Measurements from ENCODE around the gene DUSP23.

Gene DUSP23

DNA sequence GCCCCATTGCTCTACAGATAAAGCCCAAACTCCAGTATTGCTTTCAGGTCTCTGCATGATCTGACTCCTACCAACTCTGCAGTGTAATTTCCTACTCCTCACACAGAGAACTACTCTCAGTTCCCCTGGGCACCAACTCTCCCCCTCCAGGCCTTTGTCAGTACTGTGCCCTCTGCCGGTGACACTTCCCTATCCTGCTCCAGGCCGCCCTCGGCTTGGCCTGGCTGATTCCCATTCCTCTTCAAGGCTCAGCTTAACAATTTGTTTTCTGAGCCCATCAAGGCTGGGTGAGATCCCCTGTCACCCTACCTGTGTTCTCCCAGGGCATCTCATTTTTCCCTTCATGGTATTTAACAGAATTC, 48.5 kb downstream of the DUSP23 start:
- DNase-seq, result peak; percentile 40

DNA sequence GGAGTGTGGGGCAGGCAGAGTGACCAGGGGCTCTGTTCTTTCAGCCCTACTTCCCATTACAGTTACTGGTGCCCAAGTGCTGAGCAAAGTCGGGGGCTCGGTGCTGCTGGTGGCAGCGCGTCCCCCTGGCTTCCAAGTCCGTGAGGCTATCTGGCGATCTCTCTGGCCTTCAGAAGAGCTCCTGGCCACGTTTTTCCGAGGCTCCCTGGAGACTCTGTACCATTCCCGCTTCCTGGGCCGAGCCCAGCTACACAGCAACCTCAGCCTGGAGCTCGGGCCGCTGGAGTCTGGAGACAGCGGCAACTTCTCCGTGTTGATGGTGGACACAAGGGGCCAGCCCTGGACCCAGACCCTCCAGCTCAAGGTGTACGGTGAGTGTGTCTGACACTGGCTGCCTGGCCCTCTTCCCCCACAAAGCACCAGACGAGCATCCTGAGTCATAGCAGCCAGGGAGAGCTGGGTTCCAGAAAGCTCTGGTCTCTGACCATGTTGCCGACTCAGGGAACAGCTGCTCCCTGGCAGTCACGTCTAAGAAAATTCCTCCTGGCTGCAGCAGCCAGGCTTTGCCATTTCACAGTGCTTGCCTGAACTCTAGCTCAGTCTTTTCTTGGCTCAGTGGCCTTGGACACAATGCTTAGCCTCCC, 49.2 kb downstream of the DUSP23 start:
- DNase-seq, result no peak

DNA sequence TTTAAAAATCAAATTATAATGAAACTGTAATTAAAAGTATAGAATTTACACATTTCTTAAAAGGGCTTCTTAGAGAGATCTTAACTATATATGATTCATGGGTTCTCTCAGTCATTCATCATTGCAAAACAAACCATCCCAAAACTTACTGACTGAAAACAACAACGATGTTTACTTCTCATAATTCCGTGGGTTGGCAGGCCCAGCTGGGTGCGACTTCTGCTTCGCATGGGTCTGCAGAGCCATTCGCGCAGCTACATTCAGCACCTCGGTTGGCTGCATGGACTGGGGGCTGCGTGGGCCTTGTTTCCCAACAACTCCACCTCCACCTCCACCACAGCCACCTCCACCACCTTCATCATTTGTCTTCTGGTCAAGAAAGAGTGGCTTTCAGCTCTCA, 50.0 kb downstream of the DUSP23 start:
- DNase-seq, result no peak

DNA sequence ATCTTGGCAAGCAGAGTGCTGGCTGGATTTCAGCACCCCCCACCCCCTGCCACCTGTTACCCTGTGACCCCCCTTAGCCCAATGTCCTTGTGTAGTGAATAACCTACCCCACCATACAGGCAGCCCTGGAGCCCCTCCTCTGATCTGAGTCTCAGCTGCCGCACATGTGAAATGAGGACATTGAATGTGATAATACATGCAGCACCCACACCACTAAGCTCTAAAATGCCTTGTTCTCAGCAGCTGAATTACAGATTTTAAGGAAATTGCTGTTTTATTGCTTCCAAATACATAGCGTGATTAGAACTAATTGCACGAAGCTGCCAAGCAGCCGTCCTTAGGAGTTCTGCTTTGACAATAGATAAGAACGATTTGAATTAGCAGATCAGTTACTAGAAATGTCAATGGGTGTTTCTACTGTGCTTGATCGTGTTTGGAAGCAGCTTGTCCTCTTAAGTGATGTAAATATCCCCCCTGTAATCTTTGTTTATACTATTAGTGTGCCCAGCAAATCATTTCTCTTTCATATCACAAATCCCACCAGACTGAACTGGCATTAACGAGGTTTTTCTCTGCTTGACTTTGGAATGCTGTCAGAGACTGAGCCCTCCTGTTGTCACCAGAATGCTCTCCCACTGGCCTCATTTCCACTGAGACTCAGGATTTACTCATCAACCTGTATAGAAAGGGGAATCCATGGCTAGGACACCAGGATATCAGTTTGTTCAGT, 50.8 kb downstream of the DUSP23 start:
- no peak for DNase-seq
